Esophagus squamous epithelium (tissue), 5 donors: Measurements from ENCODE around the gene FUBP3. TPM values are rescaled to one million over a fixed set of nuclear protein-coding genes. Genes with fewer than 3 reads are reported as not detected.

Source experiments
- DNase-seq: peaks from one replicate; lab custom pipeline; 2025; lab: John Stamatoyannopoulos, UW
- H3K27ac ChIP-seq, 4 donors: fragments of 200-600 bp; sonication (generic); one replicate each; pipeline ENCODE4 v1.5.1; 2016 to 2019; ENCODE audit warnings: mild to moderate bottlenecking in 1 of 4
- H3K27me3 ChIP-seq, 4 donors: fragments of 200-600 bp; sonication (generic); 1 replicate in 3 of 4; 2 replicates in 1 of 4; pipeline versions ENCODE4 v1.5.1 to v1.6.0; 2017 to 2021; ENCODE audit warnings: antibody characterized with exemption in 1 of 4
- H3K36me3 ChIP-seq, 3 donors: fragments of 200-600 bp; sonication (generic); one replicate each; pipeline ENCODE4 v1.5.1; 2016 to 2019
- H3K4me1 ChIP-seq, 3 donors: fragments of 200-600 bp; sonication (generic); one replicate each; pipeline ENCODE4 v1.5.1; 2017 to 2019
- H3K4me3 ChIP-seq, 4 donors: fragments of 200-600 bp; sonication (generic); 1 replicate in 3 of 4; 2 replicates in 1 of 4; pipeline ENCODE4 v1.5.1; 2016 to 2019; ENCODE audit warnings: mild to moderate bottlenecking in 2 of 4, moderate library complexity in 1 of 4
- H3K9me3 ChIP-seq, 3 donors: fragments of 200-600 bp; sonication (generic); one replicate each; pipeline ENCODE4 v1.5.1; 2016 to 2019
- POLR2A ChIP-seq, 4 donors: fragments of 450-650 bp; IDR thresholded peaks; one replicate each; pipeline ENCODE4 v1.6.1; 2017; ENCODE audit warnings: antibody characterized with exemption in 4 of 4, mild to moderate bottlenecking in 4 of 4, moderate library complexity in 3 of 4
- WGBS, 2 donors: methylation state at CpG; one replicate each; pipeline ENCODE4 v1.1.5; 2018; 5-methylcytosine and 5-hydroxymethylcytosine counted together
- intact Hi-C: fragments of 100-400 bp; cut with DNase I; formaldehyde crosslinking; loops from one replicate; pipeline ENCODE4 v1.15.0; 2022
- total RNA-seq, 4 donors: library from RNA; depleted of rRNA; stranded (reverse); fragments of >200 nt; gene quantifications; one replicate each; pipeline ENCODE4 v1.1.0, GENCODE V29; 2016
- TF ChIP-seq, protein P1 (sequence below), 6 experiments: fragments of 450-650 bp in 4 of 6; fragments of 200-600 bp in 2 of 6; sonication (generic) in 2 of 6; IDR thresholded peaks; one replicate each; pipeline ENCODE4 v1.5.1; 2016 to 2019; ENCODE audit warnings: antibody characterized with exemption in 6 of 6, mild to moderate bottlenecking in 4 of 6, moderate library complexity in 4 of 6
- donor health status: DM: yes; HTN: yes; CAD: no.

FUBP3 gene
- total RNA-seq, 4 donors from 2014 or later = 28.2 to 39.0 (median 33.9) TPM

DNA sequence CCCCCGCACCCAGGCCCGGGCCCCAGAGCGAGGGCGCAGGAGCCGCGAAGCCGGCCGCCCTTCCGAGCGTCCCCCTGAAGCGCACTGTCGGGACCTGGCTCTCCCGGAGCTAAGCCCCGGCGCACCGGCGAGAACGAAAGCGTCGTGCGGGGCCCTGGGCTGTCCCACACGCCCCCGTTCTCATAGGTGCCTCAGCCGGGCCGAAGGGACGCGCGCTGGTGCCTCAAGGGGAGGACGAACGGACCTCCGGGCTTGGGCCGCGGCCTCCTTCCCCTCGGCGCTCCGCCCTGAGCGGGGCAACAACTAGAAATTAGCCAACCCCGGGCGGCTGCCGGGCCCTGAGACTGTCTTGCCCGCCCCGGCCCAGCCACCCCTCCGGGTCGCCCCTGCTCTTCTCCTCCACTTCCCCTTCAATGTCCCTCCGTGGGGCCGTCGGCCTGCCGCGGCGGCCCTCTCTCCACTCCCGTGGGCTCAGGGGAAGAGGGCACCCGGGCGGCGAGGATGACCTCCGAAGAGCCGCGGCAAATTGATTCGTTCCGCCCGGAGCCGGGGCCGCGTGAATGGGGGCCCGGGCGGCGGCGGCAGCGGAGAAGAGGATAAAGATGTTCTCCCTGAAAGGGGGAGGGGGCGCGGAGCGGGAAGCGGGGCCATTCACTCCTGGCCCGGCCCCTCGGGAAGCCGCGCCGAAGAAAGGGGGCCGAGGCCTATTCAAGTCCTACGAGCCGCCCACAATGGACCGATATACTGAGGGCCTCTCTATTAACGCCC is 81.5 kb downstream of the FUBP3 start:
- H3K27ac ChIP-seq = no peak overlapping the region
- H3K4me1 ChIP-seq = peaks cover 58 to 68% (median 64%) of the 10 kb centered on the region in 3 donors
- no peaks in the 10 kb centered on the region for H3K9me3 ChIP-seq
- no peak for DNase-seq
- H3K27me3 ChIP-seq = peaks cover 69 to 100% (median 75%) of the 10 kb centered on the region in 4 donors
- 0% methylated on average over 8 to 19 of the region's 82 CpGs for WGBS, 2 donors
- TF ChIP-seq POLR2A (IDR thresholded peaks at IDR 0.05) = no peak
- TF ChIP-seq, protein P1, sequence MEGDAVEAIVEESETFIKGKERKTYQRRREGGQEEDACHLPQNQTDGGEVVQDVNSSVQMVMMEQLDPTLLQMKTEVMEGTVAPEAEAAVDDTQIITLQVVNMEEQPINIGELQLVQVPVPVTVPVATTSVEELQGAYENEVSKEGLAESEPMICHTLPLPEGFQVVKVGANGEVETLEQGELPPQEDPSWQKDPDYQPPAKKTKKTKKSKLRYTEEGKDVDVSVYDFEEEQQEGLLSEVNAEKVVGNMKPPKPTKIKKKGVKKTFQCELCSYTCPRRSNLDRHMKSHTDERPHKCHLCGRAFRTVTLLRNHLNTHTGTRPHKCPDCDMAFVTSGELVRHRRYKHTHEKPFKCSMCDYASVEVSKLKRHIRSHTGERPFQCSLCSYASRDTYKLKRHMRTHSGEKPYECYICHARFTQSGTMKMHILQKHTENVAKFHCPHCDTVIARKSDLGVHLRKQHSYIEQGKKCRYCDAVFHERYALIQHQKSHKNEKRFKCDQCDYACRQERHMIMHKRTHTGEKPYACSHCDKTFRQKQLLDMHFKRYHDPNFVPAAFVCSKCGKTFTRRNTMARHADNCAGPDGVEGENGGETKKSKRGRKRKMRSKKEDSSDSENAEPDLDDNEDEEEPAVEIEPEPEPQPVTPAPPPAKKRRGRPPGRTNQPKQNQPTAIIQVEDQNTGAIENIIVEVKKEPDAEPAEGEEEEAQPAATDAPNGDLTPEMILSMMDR (IDR thresholded peaks at IDR 0.05) = no peak
- no peaks in the 10 kb centered on the region for H3K36me3 ChIP-seq
- intact Hi-C loops = no loop called here
- H3K4me3 ChIP-seq = peak overlapping the region; percentile 22 to 64 (median 38)

DNA sequence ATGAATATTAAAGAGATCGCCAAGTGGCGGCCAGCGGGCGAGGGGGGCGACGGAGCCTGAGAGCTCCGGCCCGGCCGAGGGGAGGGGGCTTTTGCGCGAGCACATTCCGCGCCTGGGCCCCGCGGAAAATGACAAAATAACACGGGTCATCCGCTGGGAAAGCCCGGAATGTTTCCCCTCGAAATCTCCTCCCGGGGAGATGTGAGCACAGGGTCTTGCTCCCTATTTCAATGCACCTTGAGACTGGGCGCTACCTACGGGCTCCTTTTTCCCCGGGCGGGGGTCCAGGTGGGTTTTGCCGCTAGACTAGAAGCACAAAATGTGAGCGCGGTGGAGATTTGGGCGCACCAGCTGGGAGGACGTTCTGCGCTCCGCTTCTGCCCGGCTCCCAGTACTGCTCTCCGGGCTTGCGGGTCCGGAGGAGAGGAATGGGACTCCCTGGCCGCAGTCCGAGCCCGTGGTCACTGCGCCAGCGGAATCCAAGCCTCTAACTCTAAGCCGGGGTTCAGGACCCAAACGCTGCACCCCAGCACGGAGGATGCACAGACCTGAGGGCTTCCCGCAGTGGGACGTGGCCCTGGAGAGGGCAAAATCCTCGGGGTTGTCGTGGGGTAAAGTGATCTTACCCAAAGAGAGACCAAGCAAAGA is 82.2 kb downstream of the FUBP3 start:
- Histone ChIP-seq H3K36me3 (no peaks in the 10 kb centered on the region), H3K27me3 (peaks cover 76 to 100% (median 82%) of the 10 kb centered on the region in 4 donors), H3K4me3 (peak overlapping the region in 2 of 4 donors; percentile 47 to 64), H3K9me3 (no peaks in the 10 kb centered on the region), H3K27ac (no peak overlapping the region), H3K4me1 (peaks cover 65 to 75% (median 69%) of the 10 kb centered on the region in 3 donors)
- WGBS, 2 donors = 1 to 8% methylated on average over 9 to 24 of the region's 47 CpGs
- TF ChIP-seq, protein P1 (IDR thresholded peaks at IDR 0.05) = no peak
- TF ChIP-seq POLR2A (IDR thresholded peaks at IDR 0.05) = no peak
- no peak for DNase-seq
- intact Hi-C loops = no loop called here

DNA sequence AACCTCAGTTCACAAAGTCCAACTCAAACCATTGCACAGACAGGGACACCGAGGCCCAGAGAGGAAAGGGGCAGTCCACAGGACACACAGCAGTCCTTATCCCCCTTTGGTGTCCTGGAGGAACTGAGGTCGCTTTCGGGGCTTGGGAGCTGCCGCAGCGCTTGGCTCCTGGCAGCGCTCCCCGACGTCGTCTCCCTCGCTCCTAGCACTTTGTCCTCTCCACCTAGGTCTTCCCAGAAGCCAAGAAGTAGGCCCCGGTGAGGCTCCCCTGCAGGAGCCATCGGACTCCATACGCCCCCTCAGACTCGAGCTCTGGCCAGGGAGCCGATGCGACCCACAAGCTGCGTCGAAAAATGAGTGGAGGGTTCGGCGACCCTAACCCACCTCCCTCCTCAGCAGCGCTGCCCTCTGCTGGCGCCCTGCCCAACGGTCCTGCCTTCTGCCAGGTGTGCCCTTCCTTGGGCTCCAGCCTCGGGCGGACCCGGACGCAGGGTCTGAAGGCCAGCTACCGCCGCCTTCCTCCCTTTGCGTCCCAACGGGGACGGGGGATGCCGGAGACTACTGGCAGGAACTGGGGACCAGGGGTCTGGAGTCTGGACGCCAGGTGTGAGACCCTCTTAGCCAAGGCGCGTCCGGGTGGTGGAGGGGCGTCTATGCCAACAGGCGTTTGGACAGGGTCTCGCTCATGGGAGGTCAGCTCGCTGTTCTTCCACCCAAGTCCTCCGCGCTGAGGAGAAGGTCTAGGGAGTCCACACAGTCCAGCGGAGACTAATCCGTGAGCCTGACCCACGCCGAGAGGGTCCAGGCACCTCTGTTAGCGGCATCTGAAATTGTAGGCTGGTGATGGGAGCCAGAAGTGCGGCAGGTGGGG is 83.0 kb downstream of the FUBP3 start:
- Histone ChIP-seq H3K4me3 (peak overlapping the region in 2 of 4 donors; percentile 27 to 64), H3K36me3 (no peaks in the 10 kb centered on the region), H3K9me3 (no peaks in the 10 kb centered on the region), H3K27me3 (peaks cover 79 to 100% (median 88%) of the 10 kb centered on the region in 4 donors), H3K27ac (no peak overlapping the region), H3K4me1 (peaks cover 65 to 79% (median 69%) of the 10 kb centered on the region in 3 donors)
- intact Hi-C loops = no loop called here
- TF ChIP-seq, protein P1 (IDR thresholded peaks at IDR 0.05) = no peak
- TF ChIP-seq POLR2A (IDR thresholded peaks at IDR 0.05) = no peak
- no peak for DNase-seq
- 3 to 11% methylated on average over 7 to 12 of the region's 49 CpGs for WGBS, 2 donors

DNA sequence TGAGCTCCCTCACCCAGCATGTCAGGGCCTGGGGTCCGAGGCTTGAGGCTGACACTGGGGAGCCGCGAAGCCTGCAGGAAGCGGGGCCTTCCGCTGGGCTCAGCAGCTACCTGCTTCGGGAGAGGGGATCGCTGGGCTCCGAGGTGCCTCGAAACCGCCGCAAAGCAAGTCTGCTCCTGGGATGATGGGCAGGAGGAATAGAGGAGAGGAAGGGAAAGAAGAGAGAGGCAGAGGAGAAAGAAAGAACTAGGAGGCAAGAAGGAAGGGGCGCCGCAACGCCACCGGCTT is 83.5 kb downstream of the FUBP3 start:
- H3K9me3 ChIP-seq = no peaks in the 10 kb centered on the region
- H3K36me3 ChIP-seq = no peaks in the 10 kb centered on the region
- H3K4me1 ChIP-seq = peaks cover 65 to 79% (median 69%) of the 10 kb centered on the region in 3 donors
- TF ChIP-seq, protein P1 (IDR thresholded peaks at IDR 0.05) = no peak
- TF ChIP-seq POLR2A (IDR thresholded peaks at IDR 0.05) = no peak
- no peak overlapping the region for H3K27ac ChIP-seq
- WGBS, 2 donors = 5 to 10% methylated on average over 12 to 15 of the region's 15 CpGs
- peaks cover 79 to 100% (median 90%) of the 10 kb centered on the region in 4 donors for H3K27me3 ChIP-seq
- no peak for DNase-seq
- H3K4me3 ChIP-seq = peak overlapping the region in 3 of 4 donors; percentile 6 to 53 (median 27)
- intact Hi-C loops = no loop called here
